HG03565 (cell line): ENCODE results near the gene USP6.
"Not testable (repeated sequence)": the region's sequence is repeated elsewhere in the genome, so short reads cannot be mapped to it uniquely, and the experiment has no call there.

Experiments
- ATAC-seq: cut with Tn5 transposase; IDR thresholded peaks from one replicate; pipeline ENCODE4 v1.9.1; 2021; ENCODE audit warnings: mild to moderate bottlenecking, moderate library complexity; ENCODE audit not compliant: unreplicated experiment

The USP6 gene

GRCh38 chr17:5183410-5183793 is 67.6 kb downstream of the USP6 start:
- no peak for ATAC-seq

- no peak for ATAC-seq
Measured at GRCh38 chr17:5184288-5184687, 68.5 kb downstream of the USP6 start.

GRCh38 chr17:5191541-5192417 is 75.9 kb downstream of the USP6 start, which contains the start of gene ZNF594:
ZNF594 (minus strand) TSS chr17:5191868; CDS start chr17:5184256, 7,612 bp downstream.
- peak; percentile 95 for ATAC-seq

GRCh38 chr17:5194346-5194745 is 78.5 kb downstream of the USP6 start:
- ATAC-seq: no peak

- no peak for ATAC-seq
Measured at GRCh38 chr17:5198472-5198871, 82.6 kb downstream of the USP6 start.

- ATAC-seq: no peak
Measured at GRCh38 chr17:5200360-5200759, 84.5 kb downstream of the USP6 start.

GRCh38 chr17:5201011-5201410 is 85.2 kb downstream of the USP6 start:
- no peak for ATAC-seq

- no peak for ATAC-seq
Measured at GRCh38 chr17:5203178-5203907, 87.5 kb downstream of the USP6 start.

- no peak for ATAC-seq
Measured at GRCh38 chr17:5203908-5204294, 88.1 kb downstream of the USP6 start.

GRCh38 chr17:5209396-5209795 is 93.6 kb downstream of the USP6 start:
- ATAC-seq: no peak

GRCh38 chr17:5210091-5210490 is 94.3 kb downstream of the USP6 start:
- no peak for ATAC-seq

GRCh38 chr17:5210614-5211252 is 94.9 kb downstream of the USP6 start:
- ATAC-seq: no peak

- ATAC-seq: no peak
Measured at GRCh38 chr17:5211458-5211857, 95.6 kb downstream of the USP6 start.

- ATAC-seq: not testable (repeated sequence)
Measured at GRCh38 chr17:5217562-5217961, 101.7 kb downstream of the USP6 start.

- ATAC-seq: no peak
Measured at GRCh38 chr17:5219536-5219935, 103.7 kb downstream of the USP6 start.

GRCh38 chr17:5220074-5220473 is 104.2 kb downstream of the USP6 start:
- ATAC-seq: no peak

- not testable (repeated sequence) for ATAC-seq
Measured at GRCh38 chr17:5221912-5222311, 106.1 kb downstream of the USP6 start.
